GM19025 (cell line): ENCODE measurements around the gene LARP4B.

Source experiments
- ATAC-seq: cut with Tn5 transposase; IDR thresholded peaks from one replicate; pipeline ENCODE4 v1.9.1; 2021; ENCODE audit warnings: mild to moderate bottlenecking, low read depth, moderate library complexity; ENCODE audit not compliant: unreplicated experiment

Gene LARP4B

DNA sequence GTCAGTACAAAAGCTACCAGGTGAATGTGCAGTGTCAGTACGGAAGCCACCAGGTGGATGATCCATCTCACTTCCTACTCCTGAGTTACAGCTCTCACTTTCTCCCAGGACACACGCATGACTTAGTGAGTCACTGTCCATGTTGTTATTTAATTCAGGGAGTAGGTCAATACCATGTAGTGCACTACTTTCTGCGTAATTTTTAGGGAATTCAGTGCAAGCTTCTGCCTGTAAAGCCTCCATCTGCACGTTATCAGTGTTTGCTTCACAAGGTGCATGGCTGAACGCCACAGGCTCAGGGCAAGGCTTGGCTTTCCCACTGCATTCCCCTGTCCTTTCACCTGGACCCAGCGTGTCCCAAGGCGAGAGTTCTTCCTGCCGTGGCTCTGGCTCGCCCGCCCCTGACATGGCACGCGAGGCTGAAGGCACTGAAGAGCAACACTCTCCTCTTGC lies 59.5 kb downstream of the LARP4B start:
- no peak for ATAC-seq

DNA sequence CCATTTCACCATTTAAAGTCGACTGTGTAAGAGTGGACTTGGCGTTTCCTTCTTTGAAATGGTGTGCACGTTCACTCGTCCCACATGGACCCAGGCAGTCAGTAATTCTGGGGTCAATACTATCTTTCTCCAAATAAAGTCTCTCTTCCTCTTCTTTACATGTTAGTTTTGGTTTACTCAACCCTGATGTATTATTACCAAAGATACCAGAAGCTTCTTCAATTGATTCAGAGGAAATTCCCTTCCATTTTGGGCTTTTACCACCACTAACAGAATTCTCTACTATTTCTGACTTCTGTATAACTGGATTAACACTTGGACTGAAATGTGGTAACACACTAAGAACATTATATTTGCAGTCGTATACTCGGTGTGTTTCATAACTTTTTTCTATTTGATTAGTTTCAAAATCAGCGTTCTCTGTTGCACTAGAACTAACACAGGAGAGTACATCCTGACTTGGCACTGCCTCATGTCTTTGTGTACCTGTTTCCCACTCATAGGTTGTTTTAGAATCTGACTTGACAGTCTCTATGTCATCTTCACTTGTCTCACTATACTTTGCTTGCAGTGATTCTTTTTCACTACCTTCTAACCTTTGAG lies 60.8 kb downstream of the LARP4B start:
- ATAC-seq = no peak

DNA sequence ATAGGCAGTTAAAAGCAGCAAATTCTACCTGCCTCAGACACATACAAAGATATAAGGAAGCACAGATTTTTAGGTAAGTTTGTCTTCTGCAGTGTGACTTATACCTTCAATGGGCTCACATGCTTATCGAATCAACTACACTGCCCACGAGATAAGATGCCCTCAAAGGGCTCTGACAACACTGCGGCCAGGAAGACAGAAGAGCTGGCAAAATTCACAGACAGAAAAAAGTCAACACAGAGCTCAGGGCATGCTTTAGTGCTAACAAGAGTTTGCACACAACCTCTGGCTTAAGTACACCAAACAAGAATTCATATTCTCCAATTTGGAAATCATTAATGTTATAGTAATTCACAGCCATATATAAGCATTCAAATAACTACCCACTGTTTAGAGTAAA lies 62.3 kb downstream of the LARP4B start:
- ATAC-seq = no peak

DNA sequence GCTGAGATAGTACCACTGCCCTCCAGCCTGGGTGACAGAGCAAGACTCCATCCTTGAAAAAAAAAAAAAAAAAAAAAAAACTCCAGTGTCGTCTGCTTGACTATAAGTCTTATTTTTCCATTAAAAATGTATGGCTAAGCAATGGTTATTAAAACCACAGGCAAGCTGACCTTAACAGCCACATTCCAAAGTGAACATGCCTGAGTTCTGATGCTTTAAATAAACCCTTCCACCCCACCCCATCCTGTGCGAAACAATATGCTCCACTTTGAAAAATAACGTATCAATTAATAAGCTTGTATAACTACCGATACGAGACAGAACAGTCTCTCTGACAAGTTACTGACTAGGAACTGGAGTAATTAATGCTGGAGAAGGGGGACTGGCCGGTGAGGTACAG lies 63.7 kb downstream of the LARP4B start:
- no peak for ATAC-seq

DNA sequence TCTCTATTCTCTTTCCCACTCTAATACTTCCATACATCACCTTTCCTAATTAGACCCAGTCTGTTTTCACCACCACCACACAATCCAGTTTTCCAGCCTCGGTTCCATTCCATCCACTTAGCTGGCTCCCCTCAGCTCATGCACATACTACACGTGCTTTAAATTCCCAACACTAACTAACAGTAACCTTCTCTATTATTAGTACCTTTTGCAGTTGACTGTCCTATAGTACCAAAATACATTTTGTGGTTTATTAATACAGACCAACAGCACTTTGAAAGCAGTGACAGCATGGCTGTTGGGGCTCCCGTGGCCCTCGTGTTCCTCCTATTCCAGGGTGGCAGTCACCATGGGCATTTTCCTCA lies 64.9 kb downstream of the LARP4B start:
- ATAC-seq = no peak

DNA sequence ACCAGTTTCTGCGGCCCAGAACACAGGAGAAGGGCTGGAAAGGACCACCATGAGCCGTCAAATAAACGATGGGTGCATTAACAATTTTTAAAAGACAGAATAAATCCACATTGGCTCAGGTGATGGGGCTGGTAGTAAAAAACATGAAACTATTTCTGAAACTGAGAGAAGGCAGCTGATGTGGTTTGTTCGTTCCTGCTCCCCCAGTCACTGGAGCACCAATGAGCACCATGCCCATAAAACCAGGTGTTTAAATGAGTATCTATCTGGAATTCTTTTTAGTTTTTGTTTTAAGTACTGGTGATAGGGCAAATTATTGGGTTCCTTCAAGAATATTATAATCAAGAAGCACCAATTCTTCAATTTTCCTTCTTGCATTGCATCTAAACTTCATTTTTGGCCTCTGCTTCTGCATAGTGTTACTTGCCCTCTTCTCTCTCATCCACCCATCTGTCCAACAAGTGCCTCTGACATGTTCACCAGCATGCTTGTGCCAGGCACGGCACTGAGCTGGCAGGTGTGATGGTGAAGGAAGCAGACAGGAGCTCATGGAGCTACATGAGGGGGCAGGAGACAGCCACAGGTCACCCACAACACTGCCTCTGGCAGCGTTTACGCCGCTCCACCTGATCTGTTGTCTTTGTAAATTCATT lies 65.5 kb downstream of the LARP4B start:
- no peak for ATAC-seq

DNA sequence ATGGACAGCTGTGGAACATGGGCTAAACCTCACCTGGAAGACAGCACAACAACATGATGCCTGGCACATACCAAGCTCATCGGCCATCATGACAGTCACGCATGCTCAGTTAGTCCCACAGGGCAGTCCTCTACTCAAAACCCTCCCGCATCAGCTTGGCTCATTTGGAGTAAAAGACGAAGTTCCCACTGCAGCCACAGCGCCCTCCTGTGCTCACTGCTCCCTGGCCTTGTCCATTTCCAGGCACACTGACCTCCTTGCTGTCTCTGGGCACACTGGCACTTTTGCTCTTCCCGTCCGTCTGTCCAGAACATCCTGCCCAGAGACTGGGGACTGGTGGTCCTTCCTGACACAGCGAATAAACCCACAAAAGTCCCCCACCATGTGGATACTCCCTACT lies 66.2 kb downstream of the LARP4B start:
- no peak for ATAC-seq

DNA sequence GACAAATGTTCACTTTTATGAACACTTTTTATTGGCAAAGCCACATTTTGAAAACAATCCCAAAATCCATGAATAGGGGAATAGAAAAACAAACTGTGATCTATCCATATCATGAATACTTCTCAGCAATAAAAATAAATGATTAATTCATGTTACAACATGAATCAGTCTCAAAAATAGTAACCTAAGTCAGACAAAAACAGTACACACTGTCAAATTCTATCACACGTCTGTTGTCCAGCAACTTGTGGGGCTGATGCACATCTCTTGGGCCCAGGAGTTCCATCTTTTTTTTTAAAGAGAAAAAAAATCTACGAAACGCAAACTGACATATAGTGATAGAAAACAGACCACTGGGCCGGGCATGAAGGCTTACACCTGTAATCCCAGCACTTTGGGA lies 71.0 kb downstream of the LARP4B start:
- ATAC-seq = no peak

DNA sequence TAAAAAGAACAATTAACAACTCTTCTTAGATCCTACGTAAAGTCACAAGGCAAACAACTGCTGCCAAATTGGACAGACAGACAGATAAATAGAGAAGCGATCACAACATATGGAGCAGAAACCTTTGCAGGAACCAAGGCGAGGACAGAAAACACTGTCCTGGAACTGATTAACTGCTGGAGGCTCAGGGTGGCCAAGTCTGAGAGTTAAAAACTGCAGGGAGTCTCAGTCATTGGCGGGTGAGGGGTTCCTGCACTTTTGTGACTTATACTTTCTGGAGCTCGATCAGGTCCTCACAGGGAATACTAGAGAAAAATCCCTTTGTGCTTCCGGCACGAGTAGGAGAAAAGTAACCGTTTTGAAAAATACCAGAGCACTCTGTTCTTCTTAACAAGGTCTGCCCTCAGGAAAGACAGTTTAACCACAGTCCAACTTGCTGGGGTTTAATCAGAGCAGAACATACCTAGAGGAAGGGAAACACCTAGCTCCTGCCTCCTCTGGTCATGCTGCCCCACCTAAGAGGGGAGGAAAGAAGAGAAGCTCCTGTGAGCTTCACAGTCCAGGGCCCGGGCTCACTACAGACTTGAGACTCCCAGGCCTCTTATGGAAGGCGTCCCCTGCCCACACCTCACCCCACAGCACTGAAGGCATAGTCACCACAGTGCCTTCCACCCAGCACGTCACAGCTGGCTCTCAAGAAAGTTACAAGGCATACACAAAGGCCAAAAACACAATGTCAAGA lies 74.9 kb downstream of the LARP4B start:
- ATAC-seq = no peak

DNA sequence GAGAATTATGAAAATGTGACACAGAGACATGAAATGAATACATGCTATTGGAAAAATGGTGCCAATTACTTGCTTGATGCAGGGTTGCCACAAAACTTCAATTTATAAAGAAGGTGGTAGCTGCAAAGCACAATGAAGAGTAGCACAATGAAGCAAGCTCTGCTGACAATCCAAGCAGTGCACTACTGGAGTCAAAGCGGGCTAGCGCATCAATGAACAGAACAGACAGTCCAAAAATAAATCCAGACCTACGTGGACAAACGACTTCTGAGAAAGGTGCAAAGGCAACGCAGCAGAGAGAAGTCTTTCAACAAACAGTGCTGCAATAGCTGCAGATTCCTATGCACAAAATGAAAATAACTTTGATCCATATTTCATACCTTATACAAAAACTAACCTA lies 75.8 kb downstream of the LARP4B start:
- ATAC-seq = no peak

DNA sequence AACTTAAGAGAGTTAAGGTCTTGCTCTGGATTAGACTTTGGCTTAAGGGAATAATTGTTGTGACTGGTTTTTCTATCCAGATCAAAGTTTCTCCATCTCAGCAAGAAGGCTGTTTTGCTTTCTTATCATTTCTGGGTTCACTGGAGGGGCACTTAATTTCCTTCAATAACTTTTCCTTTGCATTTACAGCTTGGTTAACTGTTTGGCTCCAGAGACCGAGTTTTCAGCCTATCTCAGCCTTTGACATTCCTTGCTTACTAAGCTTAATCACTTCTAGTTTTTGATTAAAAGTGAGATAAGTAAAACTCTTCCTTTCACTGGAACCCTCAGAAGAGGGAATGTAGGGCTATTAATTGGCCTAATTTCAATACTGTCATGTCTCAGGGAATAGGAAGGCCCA lies 76.4 kb downstream of the LARP4B start:
- ATAC-seq = no peak

DNA sequence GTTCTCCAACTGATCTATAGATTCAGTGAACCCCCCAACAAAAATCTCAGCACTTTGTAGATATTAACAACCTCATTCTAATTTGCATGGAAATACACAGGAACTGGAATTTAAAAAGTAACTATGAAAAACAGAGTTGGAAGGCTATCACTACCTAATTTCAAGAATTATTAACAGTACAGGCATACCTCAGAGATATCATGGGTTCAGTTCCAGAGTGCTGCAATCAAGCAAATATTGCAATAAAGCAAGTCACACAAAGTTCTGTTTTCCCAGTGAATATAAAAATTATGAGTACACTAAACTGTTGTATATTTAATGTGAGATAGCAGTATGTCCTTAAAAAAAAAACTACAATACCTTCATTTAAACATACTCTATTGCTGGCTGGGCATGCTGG lies 78.5 kb downstream of the LARP4B start:
- no peak for ATAC-seq

DNA sequence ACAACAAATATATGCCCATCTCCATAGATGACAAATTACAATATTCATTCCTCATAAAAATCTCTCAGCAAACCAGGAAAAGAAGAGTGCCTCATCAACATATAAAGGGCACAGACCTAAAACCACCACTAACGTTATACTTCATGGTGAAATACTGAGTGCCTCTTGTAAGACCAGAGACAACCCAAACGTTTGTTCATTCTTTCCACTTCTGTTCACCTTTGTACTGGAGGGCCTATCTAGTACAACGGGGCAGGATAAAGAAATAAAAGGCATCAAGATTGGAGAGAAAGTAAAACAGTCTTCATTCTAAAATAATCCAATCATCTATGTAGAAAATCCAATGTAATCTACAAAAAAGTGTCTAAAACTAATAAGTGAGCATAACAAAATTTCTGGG lies 79.1 kb downstream of the LARP4B start:
- peak; percentile 4 for ATAC-seq

DNA sequence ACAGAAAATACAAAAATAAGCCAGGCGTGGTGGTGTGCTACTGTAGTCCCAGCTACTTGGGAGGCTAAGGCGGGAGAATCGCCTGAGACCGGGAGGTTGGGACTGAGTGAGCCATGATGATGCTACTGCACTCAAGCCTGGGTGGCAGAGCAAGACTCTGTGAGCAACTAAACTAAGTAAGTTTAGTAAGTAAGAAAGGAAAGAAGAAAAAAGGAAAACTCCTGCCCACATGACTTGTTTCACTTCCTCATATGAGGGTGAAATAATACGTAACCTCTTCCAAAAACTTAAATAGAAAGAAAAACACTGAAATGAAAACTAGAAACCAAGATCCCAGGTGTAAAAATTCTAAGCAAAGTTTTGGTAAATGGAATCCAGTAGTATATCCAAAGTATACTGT lies 79.6 kb downstream of the LARP4B start:
- ATAC-seq = peak; percentile 89

DNA sequence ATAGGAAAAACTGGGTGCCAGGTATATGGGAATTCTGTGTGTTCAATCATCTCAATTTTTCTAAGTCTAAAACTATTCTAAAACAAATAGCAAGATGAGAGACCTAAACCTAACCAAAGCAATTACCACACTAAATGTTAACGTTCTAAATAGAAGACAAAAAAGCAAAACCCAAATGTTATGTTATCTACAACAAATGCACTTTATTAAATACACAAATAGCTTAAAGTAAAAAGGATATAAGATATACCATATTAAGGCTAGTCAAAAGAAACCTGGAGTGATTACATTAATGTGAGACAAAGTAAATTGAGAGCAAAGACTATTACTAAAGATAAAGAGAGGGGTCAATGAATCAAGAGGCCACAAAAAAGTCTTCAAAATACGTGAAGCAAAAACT lies 81.4 kb downstream of the LARP4B start:
- ATAC-seq = no peak

DNA sequence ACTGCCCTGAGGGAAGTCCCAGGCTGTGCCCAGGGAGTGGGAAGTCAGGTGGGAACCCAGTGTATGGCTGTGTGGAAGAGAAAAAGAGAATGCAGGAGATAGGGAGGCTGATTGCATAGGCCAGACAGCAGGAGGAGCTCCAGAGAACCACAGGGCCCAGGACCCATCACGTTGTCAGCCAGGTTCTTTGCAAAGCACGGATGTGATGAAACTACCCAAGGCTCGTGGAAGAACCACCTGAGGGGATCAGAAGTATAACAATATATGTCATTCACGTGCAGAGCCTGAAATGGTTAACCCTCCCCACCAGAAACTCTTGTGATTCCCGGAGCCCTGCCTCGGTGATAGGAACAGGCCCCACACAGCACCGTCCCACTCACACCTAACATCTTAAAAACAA lies 83.6 kb downstream of the LARP4B start:
- ATAC-seq = no peak

DNA sequence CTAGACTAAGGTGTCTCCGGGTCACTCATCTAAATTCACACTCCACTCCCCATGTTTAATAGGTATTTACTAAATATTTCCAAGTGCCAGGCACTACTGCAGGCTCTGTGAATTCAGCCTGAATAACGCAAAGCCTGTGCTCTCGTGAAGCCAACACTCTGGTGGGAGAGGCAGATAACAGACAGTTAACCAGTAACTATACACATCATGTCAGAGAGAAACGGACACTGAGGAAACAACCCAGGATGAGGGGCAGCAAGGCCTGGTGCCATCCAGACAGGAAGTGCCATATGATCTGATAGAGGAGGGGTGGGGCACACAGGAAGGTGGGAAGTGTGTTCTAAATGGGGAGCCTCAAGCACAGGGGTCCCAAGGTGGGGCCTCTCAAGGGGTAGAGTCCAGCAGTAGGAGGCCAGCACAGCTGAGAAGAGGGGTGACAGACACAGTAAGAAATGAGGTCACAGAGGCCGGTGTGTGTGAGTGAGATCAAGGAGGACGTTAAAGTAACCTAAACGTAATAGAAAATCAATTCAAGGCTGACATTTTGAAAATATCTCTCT lies 85.3 kb downstream of the LARP4B start:
- no peak for ATAC-seq

DNA sequence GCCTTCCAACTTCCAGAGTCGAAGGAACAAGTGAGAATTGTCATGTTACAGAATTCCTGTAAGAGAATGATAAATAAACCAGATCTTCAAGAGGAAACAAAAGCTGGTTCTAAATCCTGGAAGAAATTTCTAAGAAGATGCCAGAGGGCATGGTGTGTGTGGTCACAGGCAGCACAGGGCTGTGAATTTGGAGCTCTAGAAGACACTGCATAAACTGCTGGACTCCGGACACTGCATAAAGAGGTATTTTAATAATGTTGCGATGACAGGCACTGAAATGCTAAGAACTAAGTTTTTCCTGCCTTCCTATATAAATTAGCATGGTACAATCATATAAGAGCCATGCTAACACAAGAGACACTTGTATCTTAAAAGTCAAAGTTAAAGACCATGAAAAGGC lies 86.0 kb downstream of the LARP4B start:
- no peak for ATAC-seq

DNA sequence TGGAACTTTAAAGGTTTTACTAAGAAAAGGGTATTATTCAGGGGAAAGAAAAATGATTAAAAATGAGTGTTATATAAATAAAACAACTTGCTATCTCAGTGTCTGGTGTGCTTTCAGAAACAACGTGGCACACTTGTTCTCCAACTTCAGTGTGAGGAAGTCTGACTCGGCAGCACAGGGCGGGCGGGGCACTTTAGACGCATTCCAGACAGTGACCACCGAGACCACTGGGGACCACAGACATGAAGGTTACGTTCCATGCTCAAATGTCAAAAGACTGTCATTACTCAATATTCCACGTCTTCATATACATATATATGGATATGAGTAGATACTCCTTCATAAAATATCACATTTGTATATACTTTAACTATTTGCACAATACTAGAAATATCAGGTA lies 87.0 kb downstream of the LARP4B start:
- no peak for ATAC-seq

DNA sequence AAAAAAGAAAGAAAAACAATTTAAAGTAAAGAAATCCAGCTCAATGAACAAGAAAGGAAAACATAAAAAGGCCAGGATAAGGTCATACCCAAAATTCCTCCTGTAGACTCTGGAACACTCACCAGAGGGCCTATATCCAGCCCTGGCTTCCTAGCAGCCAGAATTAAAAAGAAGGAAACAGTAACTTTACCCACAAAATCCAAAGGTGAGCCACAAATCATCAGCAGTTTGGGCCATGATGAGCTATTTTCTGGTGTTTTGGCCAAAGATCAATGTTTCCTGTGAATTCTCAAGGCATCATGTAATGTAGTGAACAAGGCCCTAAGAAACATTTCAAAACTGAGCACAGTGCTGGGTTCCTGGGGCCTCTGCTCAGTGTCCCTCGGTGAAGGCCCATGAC lies 87.8 kb downstream of the LARP4B start:
- no peak for ATAC-seq

DNA sequence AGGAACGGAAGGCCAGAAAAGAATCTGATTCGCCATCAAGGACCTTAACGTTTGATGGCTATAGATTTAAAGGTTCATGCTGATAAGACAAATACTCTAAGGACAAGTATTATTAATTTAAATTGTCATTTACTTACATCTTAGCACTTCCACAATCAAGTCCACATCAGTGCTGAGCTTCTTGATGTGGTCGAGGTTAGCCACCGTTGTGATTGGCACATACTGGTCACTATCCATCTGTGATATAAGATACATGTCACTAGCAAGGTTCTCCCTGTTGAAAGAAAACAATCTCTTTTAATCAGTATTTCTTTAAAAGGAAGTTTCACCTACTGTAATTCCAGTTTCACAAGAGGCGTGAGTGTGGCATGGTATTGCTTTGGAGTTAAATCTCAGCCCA lies 88.7 kb downstream of the LARP4B start:
- ATAC-seq = no peak

DNA sequence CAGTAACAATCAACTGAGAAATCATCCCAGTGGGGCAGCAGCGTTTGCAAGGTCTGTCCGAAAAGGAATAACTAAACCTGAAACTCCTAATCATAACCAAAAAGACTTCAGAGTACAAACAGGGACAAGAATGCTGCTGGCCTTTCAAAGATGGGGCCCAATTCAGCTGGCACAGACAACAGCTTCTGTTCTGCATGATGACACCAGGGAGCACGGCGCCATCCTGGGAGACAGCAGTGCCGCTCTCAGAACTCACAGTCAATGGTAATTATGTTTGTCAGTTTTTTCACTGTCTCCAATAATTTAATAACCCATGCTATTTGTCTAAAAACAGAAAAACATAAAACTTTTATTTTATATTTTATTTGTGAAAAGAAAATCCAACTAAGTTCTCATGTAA lies 90.0 kb downstream of the LARP4B start:
- ATAC-seq = no peak
